ENCODE data around the gene MOCS1. TPM values are rescaled to one million over a fixed set of nuclear protein-coding genes. Genes with fewer than 3 reads are reported as not detected.

MOCS1 gene
- total and polyA plus RNA-seq, 9 of the 15 experiments (the other 6 are each of a cell fraction or from before 2014, with no cell fraction given) = 0.69 to 12.7 (median 8.7) TPM

DNA sequence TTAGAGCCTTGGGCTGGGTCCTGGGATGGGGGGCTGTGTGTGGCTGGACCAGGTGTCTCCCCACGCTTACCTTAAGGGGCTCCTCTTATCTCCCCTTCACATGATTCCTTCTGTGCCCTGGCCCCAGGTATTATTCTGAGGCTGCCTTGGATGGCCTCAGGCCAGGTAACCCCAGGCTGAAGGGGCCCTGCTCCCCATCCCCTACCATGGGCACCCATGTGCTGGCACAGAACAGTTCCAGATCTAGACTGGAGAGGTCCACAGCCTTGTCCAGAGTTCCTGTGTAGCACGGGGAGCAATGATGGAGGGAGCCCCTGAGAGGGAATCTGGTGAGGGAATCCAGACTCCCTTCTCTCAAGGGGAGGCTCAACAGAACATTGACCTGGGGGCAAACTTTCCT lies 32.1 kb downstream of the MOCS1 start:
- no TSS peak for BruUV-seq (replicated peaks)
- peaks cover 3% of the 10 kb centered on the region for H4K20me1 ChIP-seq (replicated peaks; ENCODE audit: control insufficient read depth, insufficient read depth, low read length)
- peaks cover 0 to 4% of the 10 kb centered on the region in 2 experiments; a peak in 1 of 5 replicates for H3K4me1 ChIP-seq (replicated peaks in 1 of 2; ENCODE audit: control insufficient read depth in 2 of 2, insufficient read depth in 2 of 2, low read length in 2 of 2)
- H3K27ac ChIP-seq (ENCODE audit: extremely low read depth, low read depth, low read length) = no peak overlapping the region
- no peak for DNase-seq (ENCODE audit: extremely low read depth in 1 of 4, low spot score in 3 of 4)
- intact Hi-C loops (cut with micrococcal nuclease) (no loop called here), in situ Hi-C loops (cut with MboI) (no loop called here)
- ChIA-PET CTCF (ENCODE audit: low intra/inter-chr PET ratio) (no interaction called here), POLR2A (no interaction called here)
- no peak for ATAC-seq
- no peak overlapping the region for H3K4me2 ChIP-seq (ENCODE audit: insufficient read depth, low read length)
- no peaks in the 10 kb centered on the region for H3K79me2 ChIP-seq (ENCODE audit: control insufficient read depth, insufficient read depth, low read length)
- H2AFZ ChIP-seq (ENCODE audit: low read depth, low read length) = no peak overlapping the region
- no peaks in the 10 kb centered on the region for H3K9me3 ChIP-seq (replicated peaks; ENCODE audit: control insufficient read depth, insufficient read depth, low read depth, low read length)
- H3K4me3 ChIP-seq = no peak overlapping the region
- WGBS (ENCODE audit: insufficient coverage, low coverage, missing lambda C conversion rate) = 0% methylated on average over 2 of the region's 2 CpGs
- H3K9me1 ChIP-seq (ENCODE audit: control insufficient read depth, insufficient read depth, low read length) = no peaks in the 10 kb centered on the region
- H3K9ac ChIP-seq (ENCODE audit: insufficient read depth in 1 of 2, low read depth in 2 of 2, low read length in 2 of 2) = no peak overlapping the region
- peaks cover 4 to 50% of the 10 kb centered on the region in 2 experiments for H3K27me3 ChIP-seq (ENCODE audit: control insufficient read depth in 2 of 2, insufficient read depth in 2 of 2, low read length in 2 of 2)
- TF ChIP-seq DNMT1 (IDR thresholded peaks at IDR 0.05) (no peak), DDX20 (tag; IDR thresholded peaks at IDR 0.05; ENCODE audit: low read depth) (no peak), TAF1 (IDR thresholded peaks at IDR 0.05; ENCODE audit: control insufficient read depth, extremely low read depth, insufficient read depth, low read length, severe bottlenecking) (no peak), CHD1 (IDR thresholded peaks at IDR 0.05; ENCODE audit: low read length) (no peak), ZSCAN32 (CRISPR knock-in tag; IDR thresholded peaks at IDR 0.05) (no peak), KAT2B (IDR thresholded peaks at IDR 0.05; ENCODE audit: low read depth, low read length) (no peak), TEAD4 (IDR thresholded peaks at IDR 0.05; ENCODE audit: low read length) (no peak), TEAD4 (CRISPR knock-in tag; IDR thresholded peaks at IDR 0.05; ENCODE audit: borderline replicate concordance) (no peak), SOX6 (IDR thresholded peaks at IDR 0.05) (no peak)
- TF ChIP-seq, protein P1, sequence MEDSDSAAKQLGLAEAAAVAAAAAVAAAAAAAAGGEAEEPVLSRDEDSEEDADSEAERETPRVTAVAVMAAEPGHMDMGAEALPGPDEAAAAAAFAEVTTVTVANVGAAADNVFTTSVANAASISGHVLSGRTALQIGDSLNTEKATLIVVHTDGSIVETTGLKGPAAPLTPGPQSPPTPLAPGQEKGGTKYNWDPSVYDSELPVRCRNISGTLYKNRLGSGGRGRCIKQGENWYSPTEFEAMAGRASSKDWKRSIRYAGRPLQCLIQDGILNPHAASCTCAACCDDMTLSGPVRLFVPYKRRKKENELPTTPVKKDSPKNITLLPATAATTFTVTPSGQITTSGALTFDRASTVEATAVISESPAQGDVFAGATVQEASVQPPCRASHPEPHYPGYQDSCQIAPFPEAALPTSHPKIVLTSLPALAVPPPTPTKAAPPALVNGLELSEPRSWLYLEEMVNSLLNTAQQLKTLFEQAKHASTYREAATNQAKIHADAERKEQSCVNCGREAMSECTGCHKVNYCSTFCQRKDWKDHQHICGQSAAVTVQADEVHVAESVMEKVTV (CRISPR knock-in tag; IDR thresholded peaks at IDR 0.05) = no peak
- no peak for FAIRE-seq
- no peaks in the 10 kb centered on the region for H3K36me3 ChIP-seq (ENCODE audit: control insufficient read depth, insufficient read depth, low read length)
